Activated CD4-positive, alpha-beta T cell treated with anti-CD3 and anti-CD28 coated beads, Interleukin-2, amount 50 U/mL, for 48 hours (primary cell): ENCODE data around the gene GHRL.

Source experiments
- DNase-seq, 2 experiments: peaks; one replicate each; pipeline ENCODE4 v3.0.0-alpha.2; 2020

Gene GHRL

GRCh38 chr3:10238345-10239183 is 54.2 kb downstream of the GHRL start:
- peak; percentile 25 to 36 for DNase-seq
